ENCODE measurements around the gene RNF4.

GRCh38 chr4:2461246-2461960 lies 7.5 kb upstream of the RNF4 start:
- TF ChIP-seq EZH2 (IDR thresholded peaks at IDR 0.05; ENCODE audit: low read length, missing control alignments) (no peak), CTCF (conservative IDR thresholded peaks at IDR 0.05 in 1 of 2, IDR thresholded peaks at IDR 0.05 in 1 of 2; ENCODE audit: low read depth in 1 of 2, low read length in 2 of 2) (no peak)

All from fibroblast of lung (primary cell).